Ovary (tissue), 9 donors: ENCODE data around the gene TMEM272. TPM values are rescaled to one million over a fixed set of nuclear protein-coding genes. Genes with fewer than 3 reads are reported as not detected.
A peak's percentile ranks its signal among the peaks of the same experiment; 100 is the strongest.

ENCODE experiments used
- DNase-seq, 5 donors: peaks; one replicate each; pipeline ENCODE4 v3.0.0-alpha.2; 2019 to 2020
- H3K27ac ChIP-seq, 2 donors: fragments of 200-600 bp; one replicate each; pipeline versions ENCODE4 v1.5.1 to v1.8.0; 2019 to 2022
- H3K27me3 ChIP-seq: fragments of 200-600 bp; one replicate; pipeline ENCODE4 v1.8.0; 2022
- H3K36me3 ChIP-seq: fragments of 200-600 bp; sonication (generic); one replicate; pipeline ENCODE4 v1.5.1; 2019
- H3K4me1 ChIP-seq: one replicate; pipeline ENCODE4 v1.8.1; 2013; ENCODE audit warnings: mild to moderate bottlenecking, moderate library complexity; ENCODE audit not compliant: insufficient read depth
- H3K4me3 ChIP-seq: fragments of 200-600 bp; sonication (generic); one replicate; pipeline ENCODE4 v1.5.1; 2017
- H3K9me3 ChIP-seq, 2 donors: fragments of 200-600 bp in 1 of 2; sonication (generic) in 1 of 2; one replicate each; pipeline versions ENCODE4 v1.5.1 to v1.8.1; 2013 to 2019; ENCODE audit warnings: mild to moderate bottlenecking in 1 of 2, moderate library complexity in 1 of 2
- CTCF ChIP-seq, 3 donors: fragments of 450-650 bp in 2 of 3; fragments of 200-600 bp in 1 of 3; IDR thresholded peaks; one replicate each; pipeline versions ENCODE4 v1.5.1 to v1.8.0; 2016 to 2022; ENCODE audit warnings: antibody characterized with exemption in 3 of 3, mild to moderate bottlenecking in 1 of 3
- EP300 ChIP-seq: sonication (generic); formaldehyde crosslinking; IDR thresholded peaks from one replicate; pipeline ENCODE4 v1.6.1; 2017; ENCODE audit warnings: antibody characterized with exemption
- POLR2A ChIP-seq: fragments of 450-650 bp; IDR thresholded peaks from one replicate; pipeline ENCODE4 v1.6.1; 2017; ENCODE audit warnings: antibody characterized with exemption, mild to moderate bottlenecking, moderate library complexity
- WGBS, 3 donors: extraction: QIAGEN DNeasy Blood & Tissue Kit in 1 of 3; methylation state at CpG; one replicate each; pipeline versions ENCODE4 v1.1.5 to v1.1.7; 2013 to 2017; 5-methylcytosine and 5-hydroxymethylcytosine counted together
- intact Hi-C, 4 donors: fragments of 100-400 bp; cut with DNase I; formaldehyde crosslinking; loops; one replicate each; pipeline versions ENCODE4 v1.11.0 to v1.15.1; 2022 to 2023
- polyA plus RNA-seq, 2 donors: library from polyadenylated mRNA; stranded (reverse); fragments of 200-250 nt in 1 of 2; fragments of 350-450 nt in 1 of 2; fragmentation: Illumina TruSeq in 1 of 2; extraction: RNeasy Lipid Tissue Mini Kit (QIAGEN cat#74804) in 1 of 2; gene quantifications; one replicate each; pipeline ENCODE4 v1.2.3, GENCODE V29; 2013 to 2014
- total RNA-seq, 7 donors: library from RNA; depleted of rRNA in 2 of 7; stranded (reverse); fragments of >200 nt in 2 of 7; fragmentation: NEBNext Ultra II Directional in 3 of 7; extraction: Animal tissue kit (Norgen Biotek cat#: 25700) in 3 of 7; gene quantifications; one replicate each; pipeline versions ENCODE4 v1.1.0 to v1.2.4, GENCODE V29; 2016 to 2023
- donor health status: DM: no; HTN: no; CAD: no; lungs with moderate emphysema.
- donor health status: DM: no; HTN: no; CAD: no.
- donor health status: Bipolar disorder and iron deficiency.
- donor health status: DM: yes; HTN: yes; CAD: no.
- donor health status: DM: no; HTN: no; CAD: no.
- donor health status: DM: yes; HTN: yes; CAD: no.

TMEM272 gene
- total and polyA plus RNA-seq, 9 donors = 0.05 to 0.28 (median 0.11) TPM; not detected in 2

GRCh38 chr13:51806566-51806965 is 38.4 kb downstream of the TMEM272 start:
- Histone ChIP-seq H3K27me3 (no peaks in the 10 kb centered on the region), H3K9me3 (no peaks in the 10 kb centered on the region), H3K4me1 (peaks cover 14% of the 10 kb centered on the region), H3K36me3 (no peaks in the 10 kb centered on the region), H3K27ac (no peak overlapping the region), H3K4me3 (no peak overlapping the region)
- TF ChIP-seq POLR2A (no peak), EP300 (no peak), CTCF (IDR thresholded peaks at IDR 0.05) (no peak)
- WGBS, 3 donors = 58 to 61% (median 60%) methylated on average over 2 of the region's 2 CpGs
- no peak for DNase-seq
- intact Hi-C loops = loop anchor here in 3 of 4 donors (10.0 kb wide), 3 partner anchors 72 to 352 kb away; partner anchors contain the start of genes WDFY2 (in 3 of the 3) and INTS6 (in 1 of the 3)

GRCh38 chr13:51805925-51806324 is 39.1 kb downstream of the TMEM272 start:
- H3K4me1 ChIP-seq = peaks cover 15% of the 10 kb centered on the region
- H3K27me3 ChIP-seq = no peaks in the 10 kb centered on the region
- H3K4me3 ChIP-seq = no peak overlapping the region
- TF ChIP-seq POLR2A (no peak), EP300 (no peak), CTCF (IDR thresholded peaks at IDR 0.05) (no peak)
- no peaks in the 10 kb centered on the region for H3K36me3 ChIP-seq
- no peak for DNase-seq
- no peaks in the 10 kb centered on the region for H3K9me3 ChIP-seq
- intact Hi-C loops = loop anchor here in 3 of 4 donors (10.0 kb wide), 3 partner anchors 71 to 351 kb away; partner anchors contain the start of genes WDFY2 (in 3 of the 3) and INTS6 (in 1 of the 3)
- WGBS, 3 donors = 87 to 90% (median 89%) methylated on average over 2 of the region's 2 CpGs
- H3K27ac ChIP-seq = no peak overlapping the region

- no peak for DNase-seq
- no peak for TF ChIP-seq CTCF (IDR thresholded peaks at IDR 0.05)
- no peak for TF ChIP-seq EP300
- no peak for TF ChIP-seq POLR2A
- Histone ChIP-seq H3K36me3 (no peaks in the 10 kb centered on the region), H3K27ac (peak overlapping the region; percentile 100), H3K27me3 (no peaks in the 10 kb centered on the region), H3K4me3 (no peak overlapping the region), H3K9me3 (no peaks in the 10 kb centered on the region), H3K4me1 (peaks cover 21% of the 10 kb centered on the region)
- WGBS, 3 donors = 87 to 91% (median 88%) methylated on average over 4 of the region's 4 CpGs
- intact Hi-C loops = loop anchor here in 3 of 4 donors (10.0 kb wide), 3 partner anchors 71 to 351 kb away; partner anchors contain the start of genes WDFY2 (in 3 of the 3) and INTS6 (in 1 of the 3)
Observed at GRCh38 chr13:51805313-51805712, 39.7 kb downstream of the TMEM272 start.

- Histone ChIP-seq H3K4me3 (peak overlapping the region; percentile 68), H3K9me3 (no peaks in the 10 kb centered on the region), H3K27me3 (no peaks in the 10 kb centered on the region), H3K4me1 (peaks cover 22% of the 10 kb centered on the region), H3K27ac (peak overlapping the region; percentile 100), H3K36me3 (no peaks in the 10 kb centered on the region)
- intact Hi-C loops = loop anchor here in 3 of 4 donors (1.0 to 10.0 kb wide), 5 partner anchors 70 to 352 kb away; partner anchors contain the start of genes WDFY2 (in 3 of the 3) and INTS6 (in 2 of the 3)
- 28 to 33% (median 28%) methylated on average over 26 to 31 of the region's 31 CpGs for WGBS, 3 donors
- no peak for TF ChIP-seq CTCF (IDR thresholded peaks at IDR 0.05)
- no peak for TF ChIP-seq POLR2A
- TF ChIP-seq EP300 = peak; percentile 0
- DNase-seq = peak in 4 of 5 donors; percentile 57 to 70 (median 66)
Observed at GRCh38 chr13:51804295-51805172, 40.4 kb downstream of the TMEM272 start.
